ENCODE data around the gene HEMK1.
A peak's percentile ranks its signal among the peaks of the same experiment; 100 is the strongest.

DNA sequence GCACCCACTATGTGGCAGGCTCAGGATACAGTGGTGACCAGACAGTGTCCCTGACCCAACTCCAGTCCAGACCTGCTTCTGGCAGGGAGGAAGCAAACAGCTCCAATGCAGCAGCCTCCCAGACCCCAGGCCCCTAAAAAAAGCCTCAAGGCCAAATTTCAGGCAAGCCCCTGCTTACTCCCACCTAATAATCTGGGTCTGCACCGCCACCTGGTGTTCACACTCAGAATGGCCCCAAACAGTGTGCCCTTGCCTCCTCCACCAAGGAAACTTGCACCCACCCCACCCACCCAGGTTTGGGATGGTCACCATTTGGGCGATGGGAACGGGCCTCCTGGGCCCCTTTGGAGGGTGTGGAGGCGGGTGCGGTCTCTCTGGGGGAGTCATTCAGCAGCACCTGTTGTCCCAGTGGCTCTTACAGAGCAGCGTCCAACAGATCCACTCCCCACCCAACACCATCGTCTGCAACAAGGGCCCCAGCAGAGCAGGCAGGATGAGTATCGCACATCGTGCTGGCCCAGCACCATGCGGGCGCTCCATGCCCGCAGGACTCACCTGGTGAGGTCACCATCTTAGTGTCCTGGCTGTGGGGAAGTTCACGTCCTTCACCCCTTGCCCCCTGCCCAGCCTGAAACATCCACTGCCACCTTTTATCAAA is 19.1 kb upstream of the HEMK1 start:
- TF ChIP-seq, protein P1, sequence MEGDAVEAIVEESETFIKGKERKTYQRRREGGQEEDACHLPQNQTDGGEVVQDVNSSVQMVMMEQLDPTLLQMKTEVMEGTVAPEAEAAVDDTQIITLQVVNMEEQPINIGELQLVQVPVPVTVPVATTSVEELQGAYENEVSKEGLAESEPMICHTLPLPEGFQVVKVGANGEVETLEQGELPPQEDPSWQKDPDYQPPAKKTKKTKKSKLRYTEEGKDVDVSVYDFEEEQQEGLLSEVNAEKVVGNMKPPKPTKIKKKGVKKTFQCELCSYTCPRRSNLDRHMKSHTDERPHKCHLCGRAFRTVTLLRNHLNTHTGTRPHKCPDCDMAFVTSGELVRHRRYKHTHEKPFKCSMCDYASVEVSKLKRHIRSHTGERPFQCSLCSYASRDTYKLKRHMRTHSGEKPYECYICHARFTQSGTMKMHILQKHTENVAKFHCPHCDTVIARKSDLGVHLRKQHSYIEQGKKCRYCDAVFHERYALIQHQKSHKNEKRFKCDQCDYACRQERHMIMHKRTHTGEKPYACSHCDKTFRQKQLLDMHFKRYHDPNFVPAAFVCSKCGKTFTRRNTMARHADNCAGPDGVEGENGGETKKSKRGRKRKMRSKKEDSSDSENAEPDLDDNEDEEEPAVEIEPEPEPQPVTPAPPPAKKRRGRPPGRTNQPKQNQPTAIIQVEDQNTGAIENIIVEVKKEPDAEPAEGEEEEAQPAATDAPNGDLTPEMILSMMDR (IDR thresholded peaks at IDR 0.05): peak; percentile 66 to 87 (median 69)
- no peak for TF ChIP-seq EP300 (IDR thresholded peaks at IDR 0.05)

Data from esophagus muscularis mucosa (tissue), 3 donors.